Islet of Langerhans (tissue), 1 donor: Measurements from ENCODE around the gene LHB.
"Not testable (repeated sequence)": the region's sequence is repeated elsewhere in the genome, so short reads cannot be mapped to it uniquely, and the experiment has no call there.

Source experiments
- FAIRE-seq: peaks from one replicate; lab custom pipeline; 2011; peaks lifted over from hg19 to GRCh38; lab: Jason Lieb, UNC

Gene LHB

GRCh38 chr19:49038111-49038510 is 21.2 kb upstream of the LHB start:
- not testable (repeated sequence) for FAIRE-seq

- not testable (repeated sequence) for FAIRE-seq
Measured at GRCh38 chr19:49036815-49037214, 19.9 kb upstream of the LHB start, which contains the start of gene CGB1. CGB1 (minus strand) TSS chr19:49036895; CDS start chr19:49036711, 184 bp downstream.

GRCh38 chr19:49031642-49032301 is 14.9 kb upstream of the LHB start, which contains the start of gene CGB2:
CGB2 (plus strand) TSS chr19:49031890; CDS start chr19:49032096, 206 bp downstream.
- FAIRE-seq: not testable (repeated sequence)

GRCh38 chr19:49030323-49030722 is 13.4 kb upstream of the LHB start:
- not testable (repeated sequence) for FAIRE-seq

- FAIRE-seq: not testable (repeated sequence)
Measured at GRCh38 chr19:49029749-49030148, 12.9 kb upstream of the LHB start.

- FAIRE-seq: not testable (repeated sequence)
Measured at GRCh38 chr19:49028686-49029085, 11.8 kb upstream of the LHB start.

- FAIRE-seq: not testable (repeated sequence)
Measured at GRCh38 chr19:49025599-49025998, 8.7 kb upstream of the LHB start.

- not testable (repeated sequence) for FAIRE-seq
Measured at GRCh38 chr19:49025088-49025487, 8.2 kb upstream of the LHB start.

GRCh38 chr19:49024233-49024632 is 7.3 kb upstream of the LHB start, which contains the start of gene CGB3:
CGB3 (minus strand) TSS chr19:49024333; CDS start chr19:49023971, 362 bp downstream.
- FAIRE-seq: not testable (repeated sequence)

GRCh38 chr19:49022116-49022515 is 5.2 kb upstream of the LHB start:
- no peak for FAIRE-seq

GRCh38 chr19:49020931-49021895 is 4.3 kb upstream of the LHB start:
- FAIRE-seq: no peak

GRCh38 chr19:49020342-49020741 is 3.5 kb upstream of the LHB start:
- no peak for FAIRE-seq

- no peak for FAIRE-seq
Measured at GRCh38 chr19:49019242-49019932, 2.5 kb upstream of the LHB start.

GRCh38 chr19:49018388-49019241 is 1.7 kb upstream of the LHB start:
- FAIRE-seq: not testable (repeated sequence)

GRCh38 chr19:49017666-49018351 is 918 bp upstream of the LHB start:
- no peak for FAIRE-seq

GRCh38 chr19:49016067-49016839 is 638 bp downstream of the LHB start:
- no peak for FAIRE-seq

GRCh38 chr19:49014870-49015255 is 2.0 kb downstream of the LHB start:
- FAIRE-seq: no peak

GRCh38 chr19:49014123-49014869 is 2.6 kb downstream of the LHB start:
- FAIRE-seq: no peak

GRCh38 chr19:49011194-49011593 is 5.7 kb downstream of the LHB start:
- FAIRE-seq: no peak
